ENCODE measurements around the gene SERTM1.

The SERTM1 gene

GRCh38 chr13:36673838-36674326, at the start of gene SERTM1:
TSS of gene SERTM1 (plus strand) at chr13:36674020. CDS start at chr13:36695079, 21,059 bp downstream.
- no peak for DNase-seq (ENCODE audit: low spot score)
- no peak for TF ChIP-seq CTCF (IDR thresholded peaks at IDR 0.05; ENCODE audit: extremely low read depth, missing control alignments)

DNA sequence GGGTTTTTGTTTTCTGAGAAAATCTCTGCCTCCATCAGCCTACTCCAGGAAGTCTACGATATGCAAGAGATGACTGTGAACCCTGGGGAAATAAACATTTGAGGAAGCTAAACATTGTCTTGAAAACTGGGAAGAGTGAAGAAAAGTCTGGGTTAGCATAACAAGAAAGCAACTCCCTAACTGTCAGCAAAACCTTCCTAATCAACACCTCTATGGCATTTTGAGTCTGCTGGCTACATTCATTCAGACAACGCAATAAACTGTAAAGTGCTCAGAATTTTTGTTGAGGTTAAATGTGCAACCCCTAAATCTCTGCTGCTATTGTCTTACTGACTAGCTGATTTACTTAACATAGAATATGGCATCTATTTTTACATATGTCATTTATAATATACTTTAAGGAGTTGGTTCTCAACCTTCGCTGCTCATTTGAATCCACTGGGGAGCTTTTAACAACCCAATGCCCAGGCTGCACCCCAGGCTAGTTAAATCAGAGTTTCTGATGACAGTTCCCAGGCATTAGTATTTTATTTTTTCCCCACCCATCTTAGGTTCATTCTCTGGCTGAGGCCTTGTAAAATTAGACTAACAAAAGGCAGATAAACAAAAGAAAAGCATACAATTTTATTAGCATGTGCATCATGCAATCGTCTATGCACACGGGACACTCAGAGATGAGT, 45.3 kb upstream of the SERTM1 start:
- no peak for DNase-seq (ENCODE audit: low spot score)
- TF ChIP-seq CTCF (IDR thresholded peaks at IDR 0.05; ENCODE audit: extremely low read depth, missing control alignments), result no peak

GRCh38 chr13:36629057-36629385, 44.8 kb upstream of the SERTM1 start:
- DNase-seq (ENCODE audit: low spot score), result no peak
- no peak for TF ChIP-seq CTCF (IDR thresholded peaks at IDR 0.05; ENCODE audit: extremely low read depth, missing control alignments)

GRCh38 chr13:36630181-36630803, 43.5 kb upstream of the SERTM1 start:
- no peak for DNase-seq (ENCODE audit: low spot score)
- TF ChIP-seq CTCF (IDR thresholded peaks at IDR 0.05; ENCODE audit: extremely low read depth, missing control alignments), result no peak

DNA sequence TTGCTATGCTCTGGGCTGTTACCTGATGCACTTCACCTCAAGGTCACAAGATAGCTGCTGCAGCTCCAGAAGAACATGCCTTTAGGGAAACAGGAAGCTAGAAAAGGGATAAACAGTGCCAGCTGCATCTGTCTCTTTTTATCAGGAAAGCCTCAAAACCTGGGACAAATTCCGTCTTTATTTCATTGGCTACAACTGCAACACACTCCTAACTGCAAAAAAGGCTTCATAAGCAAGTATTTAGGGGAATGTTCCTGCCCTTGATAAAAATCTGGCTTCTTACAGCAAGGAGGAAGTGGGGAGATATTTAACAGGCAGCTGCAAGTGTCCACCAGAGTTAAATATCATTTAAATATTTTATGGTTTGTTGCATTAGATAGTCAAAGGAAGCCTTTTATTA, 34.2 kb upstream of the SERTM1 start:
- no peak for TF ChIP-seq CTCF (IDR thresholded peaks at IDR 0.05; ENCODE audit: extremely low read depth, missing control alignments)
- no peak for DNase-seq (ENCODE audit: low spot score)

GRCh38 chr13:36650611-36651010, 23.2 kb upstream of the SERTM1 start:
- no peak for DNase-seq (ENCODE audit: low spot score)

More at GRCh38 chr13:36650611-36651010, 23.2 kb upstream of the SERTM1 start:
- no peak for TF ChIP-seq CTCF (IDR thresholded peaks at IDR 0.05; ENCODE audit: extremely low read depth, missing control alignments)
